NT2/D1 (cell line): ENCODE results near the gene GPM6B.
"Not testable (repeated sequence)": the region's sequence is repeated elsewhere in the genome, so short reads cannot be mapped to it uniquely, and the experiment has no call there.

ENCODE experiments used
- DNase-seq: peaks from one replicate; pipeline ENCODE4 v3.0.0-alpha.2; 2011; ENCODE audit warnings: low read depth, low spot score
- H3K27me3 ChIP-seq: 2 replicates; pipeline ENCODE4 v1.6.0; 2011; ENCODE audit warnings: mild to moderate bottlenecking; ENCODE audit not compliant: insufficient read length, insufficient read depth
- H3K36me3 ChIP-seq: 2 replicates; pipeline ENCODE4 v1.6.1; 2011; ENCODE audit warnings: mild to moderate bottlenecking, low read length, mixed read lengths; ENCODE audit not compliant: insufficient read depth, insufficient read length
- H3K4me1 ChIP-seq: 2 replicates; pipeline ENCODE4 v1.5.1; 2011; ENCODE audit not compliant: insufficient read depth, insufficient read length
- H3K4me3 ChIP-seq: 2 replicates; pipeline ENCODE4 v1.5.1; 2011; ENCODE audit warnings: low read depth; ENCODE audit not compliant: insufficient read length
- H3K9ac ChIP-seq: 2 replicates; pipeline ENCODE4 v1.6.0; 2011; ENCODE audit warnings: low read depth; ENCODE audit not compliant: insufficient read length
- H3K9me3 ChIP-seq: 2 replicates; pipeline ENCODE4 v1.5.1; 2011; ENCODE audit warnings: mild to moderate bottlenecking, low read length; ENCODE audit not compliant: insufficient read depth
- SUZ12 ChIP-seq: IDR thresholded peaks from 2 replicates; pipeline ENCODE4 v1.6.1; 2011; ENCODE audit not compliant: insufficient read length, insufficient read depth; ENCODE audit errors: extremely low read depth
- YY1 ChIP-seq: IDR thresholded peaks from 2 replicates; pipeline ENCODE4 v1.6.1; 2011; ENCODE audit not compliant: insufficient read length, insufficient read depth
- ZNF274 ChIP-seq: IDR thresholded peaks from 2 replicates; pipeline ENCODE4 v1.6.1; 2011; ENCODE audit warnings: mild to moderate bottlenecking, low read depth, low read length

Gene GPM6B

DNA sequence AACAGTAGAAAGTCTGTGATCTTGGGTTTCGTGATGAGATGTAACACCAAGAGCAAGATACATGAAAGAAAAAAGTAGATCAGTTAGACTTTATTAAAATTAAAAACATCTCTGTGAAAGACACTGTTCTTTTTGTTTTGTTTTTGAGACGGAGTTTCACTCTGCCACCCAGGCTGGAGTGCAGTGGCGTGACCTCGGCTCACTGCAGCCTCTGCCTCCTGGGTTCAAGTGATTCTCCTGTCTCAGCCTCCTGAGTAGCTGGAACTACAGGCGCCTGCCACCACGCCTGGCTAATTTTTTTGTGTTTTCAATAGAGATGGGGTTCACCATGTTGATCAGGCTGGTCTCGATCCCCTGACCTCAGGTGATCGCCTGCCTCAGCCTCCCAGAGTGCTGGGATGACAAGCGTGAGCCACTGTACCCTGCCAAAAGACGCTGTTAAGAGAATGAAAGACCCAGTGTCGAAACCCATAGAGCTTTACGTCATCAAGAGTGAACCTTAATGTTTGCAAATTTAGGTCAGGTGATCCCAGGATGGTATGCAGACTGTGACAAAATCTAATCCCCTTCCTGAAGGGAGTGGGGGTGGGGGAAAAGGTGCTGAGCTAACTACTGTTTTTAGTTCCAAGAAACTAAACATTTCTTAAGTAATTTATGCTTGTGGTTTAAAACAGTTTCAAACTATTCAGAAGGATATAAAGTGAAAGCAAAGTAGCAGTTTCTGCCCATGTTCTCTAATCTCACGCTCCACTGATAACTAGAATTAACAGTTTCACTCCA, 74.3 kb downstream of the GPM6B start:
- H3K4me1 ChIP-seq: no peaks in the 10 kb centered on the region
- TF ChIP-seq ZNF274 (no peak), YY1 (no peak), SUZ12 (no peak)
- no peaks in the 10 kb centered on the region for H3K9me3 ChIP-seq
- no peak overlapping the region for H3K4me3 ChIP-seq
- no peak overlapping the region for H3K9ac ChIP-seq
- H3K36me3 ChIP-seq: peaks cover 72% of the 10 kb centered on the region
- H3K27me3 ChIP-seq: no peaks in the 10 kb centered on the region
- DNase-seq: no peak

DNA sequence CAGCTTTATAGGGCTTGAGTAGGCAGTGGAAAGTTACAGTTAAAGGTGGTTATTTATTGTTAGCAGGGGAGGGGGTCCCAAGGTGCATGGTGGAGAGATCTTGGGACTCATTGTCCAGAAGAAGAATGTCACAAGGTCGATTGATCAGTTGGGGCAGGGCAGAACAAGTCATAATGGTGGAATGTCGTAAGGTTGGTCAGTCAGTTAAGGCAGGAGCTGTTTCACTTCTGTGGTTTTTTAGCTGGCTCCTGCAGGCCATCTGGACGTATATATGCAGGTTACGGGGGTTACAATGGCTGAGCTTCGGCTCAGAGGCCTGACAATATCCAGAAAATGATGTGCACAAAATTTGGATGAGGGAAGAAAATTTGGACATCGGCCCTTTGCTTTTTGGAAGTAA, 75.2 kb downstream of the GPM6B start:
- DNase-seq: no peak
- Histone ChIP-seq H3K9me3 (no peaks in the 10 kb centered on the region), H3K9ac (no peak overlapping the region), H3K27me3 (no peaks in the 10 kb centered on the region), H3K4me1 (no peaks in the 10 kb centered on the region), H3K36me3 (peaks cover 69% of the 10 kb centered on the region), H3K4me3 (no peak overlapping the region)
- TF ChIP-seq SUZ12: no peak
- TF ChIP-seq ZNF274: no peak
- TF ChIP-seq YY1: no peak

GRCh38 chrX:13734278-13735172, 82.4 kb downstream of the GPM6B start, which contains the start of the genes OFD1 and TRAPPC2:
Gene OFD1, plus strand, starts transcription at chrX:13734748. Its CDS starts 324 bp downstream, at chrX:13735072.
Gene TRAPPC2, minus strand, starts transcription at chrX:13734620. Its CDS starts 14,657 bp downstream, at chrX:13719963.
- peak within 1 kb of the TSS; percentile 80 for H3K4me3 ChIP-seq
- peaks cover 48% of the 10 kb centered on the region for H3K36me3 ChIP-seq
- peak within 1 kb of the TSS; percentile 92 for H3K9ac ChIP-seq
- no peaks in the 10 kb centered on the region for H3K9me3 ChIP-seq
- H3K4me1 ChIP-seq: no peaks in the 10 kb centered on the region
- TF ChIP-seq SUZ12: no peak
- TF ChIP-seq YY1: no peak
- no peak for TF ChIP-seq ZNF274
- no peaks in the 10 kb centered on the region for H3K27me3 ChIP-seq
- DNase-seq: peak; percentile 93

GRCh38 chrX:13733506-13733905, 83.4 kb downstream of the GPM6B start:
- DNase-seq: no peak
- no peaks in the 10 kb centered on the region for H3K4me1 ChIP-seq
- no peak for TF ChIP-seq SUZ12
- TF ChIP-seq YY1: no peak
- no peak for TF ChIP-seq ZNF274
- H3K9me3 ChIP-seq: no peaks in the 10 kb centered on the region
- no peaks in the 10 kb centered on the region for H3K27me3 ChIP-seq
- peaks cover 40% of the 10 kb centered on the region for H3K36me3 ChIP-seq
- H3K4me3 ChIP-seq: peak overlapping the region; percentile 80
- H3K9ac ChIP-seq: peak overlapping the region; percentile 84

- H3K4me3 ChIP-seq: no peak overlapping the region
- TF ChIP-seq ZNF274: no peak
- no peak for TF ChIP-seq SUZ12
- TF ChIP-seq YY1: no peak
- H3K9me3 ChIP-seq: no peaks in the 10 kb centered on the region
- H3K27me3 ChIP-seq: no peaks in the 10 kb centered on the region
- H3K36me3 ChIP-seq: peaks cover 32% of the 10 kb centered on the region
- no peak for DNase-seq
- H3K9ac ChIP-seq: no peak overlapping the region
- H3K4me1 ChIP-seq: no peaks in the 10 kb centered on the region
Observed at GRCh38 chrX:13732246-13733067, 84.4 kb downstream of the GPM6B start.

GRCh38 chrX:13730523-13730922, 86.4 kb downstream of the GPM6B start:
- not testable (repeated sequence) for H3K4me3 ChIP-seq, H3K27me3 ChIP-seq, H3K9me3 ChIP-seq, H3K4me1 ChIP-seq, H3K9ac ChIP-seq, DNase-seq
- H3K36me3 ChIP-seq: peaks cover 18% of the 10 kb centered on the region

DNA sequence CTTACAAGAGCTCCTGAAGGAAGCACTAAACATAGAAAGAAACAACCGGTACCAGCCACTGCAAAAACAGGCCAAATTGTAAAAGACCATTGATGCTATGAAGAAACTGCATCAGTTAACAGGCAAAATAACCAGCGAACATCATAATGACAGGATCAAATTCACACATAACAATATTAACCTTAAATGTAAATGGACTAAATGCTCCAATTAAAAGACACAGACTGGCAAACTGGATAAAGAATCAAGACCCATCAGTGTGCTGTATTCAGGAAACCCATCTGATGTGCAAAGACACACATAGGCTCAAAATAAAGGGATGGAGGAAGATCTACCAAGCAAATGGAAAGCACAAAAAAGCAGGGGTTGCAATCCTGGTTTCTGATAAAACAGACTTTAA, 90.3 kb downstream of the GPM6B start:
- not testable (repeated sequence) for H3K9me3 ChIP-seq, DNase-seq, H3K9ac ChIP-seq, H3K4me1 ChIP-seq, H3K4me3 ChIP-seq, H3K27me3 ChIP-seq
- H3K36me3 ChIP-seq: peaks cover 20% of the 10 kb centered on the region

DNA sequence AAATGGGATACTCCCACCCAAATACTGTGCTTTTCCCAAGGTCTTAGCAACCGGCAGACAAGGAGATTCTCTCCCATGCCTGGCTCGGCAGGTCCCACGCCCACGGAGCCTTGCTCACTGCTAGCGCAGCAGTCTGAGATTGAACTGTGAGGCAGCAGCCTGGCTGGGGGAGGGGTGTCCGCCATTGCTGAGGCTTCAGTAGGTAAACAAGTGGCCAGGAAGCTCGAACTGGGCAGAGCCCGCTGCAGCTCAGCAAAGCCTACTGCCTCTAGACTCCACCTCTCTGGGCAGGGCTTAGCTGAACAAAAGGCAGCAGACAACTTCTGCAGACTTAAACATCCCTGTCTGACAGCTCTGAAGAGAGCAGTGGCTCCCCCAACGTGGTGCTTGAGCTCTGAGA, 92.0 kb downstream of the GPM6B start:
- peaks cover 28% of the 10 kb centered on the region for H3K36me3 ChIP-seq
- H3K27me3 ChIP-seq, H3K4me1 ChIP-seq, H3K9ac ChIP-seq, H3K9me3 ChIP-seq, H3K4me3 ChIP-seq: not testable (repeated sequence)
- DNase-seq: peak; percentile 28
